Measurements from ENCODE around the gene SLC37A1.

The SLC37A1 gene

GRCh38 chr21:42530167-42530518, 16.5 kb downstream of the SLC37A1 start:
- DNase-seq = no peak

GRCh38 chr21:42531771-42532170, 18.1 kb downstream of the SLC37A1 start:
- DNase-seq = no peak

GRCh38 chr21:42532466-42533181, 19.0 kb downstream of the SLC37A1 start:
- no peak for DNase-seq

- no peak for DNase-seq
Observed at GRCh38 chr21:42533306-42533962, 19.8 kb downstream of the SLC37A1 start.

GRCh38 chr21:42533963-42534355, 20.3 kb downstream of the SLC37A1 start:
- no peak for DNase-seq

- peak in 1 of 2 experiments; percentile 66 for DNase-seq
Observed at GRCh38 chr21:42534421-42535378, 21.0 kb downstream of the SLC37A1 start.

GRCh38 chr21:42535602-42536171, 22.0 kb downstream of the SLC37A1 start:
- no peak for DNase-seq

- DNase-seq = no peak
Observed at GRCh38 chr21:42536601-42537000, 22.9 kb downstream of the SLC37A1 start.

- DNase-seq = peak in 1 of 2 experiments; percentile 34
Observed at GRCh38 chr21:42537106-42537742, 23.6 kb downstream of the SLC37A1 start.

- peak in 1 of 2 experiments; percentile 65 for DNase-seq
Observed at GRCh38 chr21:42538479-42539275, 25.0 kb downstream of the SLC37A1 start.

- no peak for DNase-seq
Observed at GRCh38 chr21:42539342-42539741, 25.7 kb downstream of the SLC37A1 start.

- DNase-seq = no peak
Observed at GRCh38 chr21:42539931-42540343, 26.3 kb downstream of the SLC37A1 start.

GRCh38 chr21:42540396-42540795, 26.7 kb downstream of the SLC37A1 start:
- DNase-seq = no peak

- DNase-seq = no peak
Observed at GRCh38 chr21:42541174-42541573, 27.5 kb downstream of the SLC37A1 start.

- DNase-seq = no peak
Observed at GRCh38 chr21:42541618-42542017, 28.0 kb downstream of the SLC37A1 start.

- DNase-seq = no peak
Observed at GRCh38 chr21:42542196-42542595, 28.5 kb downstream of the SLC37A1 start.

GRCh38 chr21:42542596-42542995, 28.9 kb downstream of the SLC37A1 start:
- no peak for DNase-seq

GRCh38 chr21:42543106-42543847, 29.6 kb downstream of the SLC37A1 start:
- no peak for DNase-seq

GRCh38 chr21:42544544-42544943, 30.9 kb downstream of the SLC37A1 start:
- DNase-seq = no peak

GRCh38 chr21:42545317-42545716, 31.7 kb downstream of the SLC37A1 start:
- no peak for DNase-seq

- DNase-seq = no peak
Observed at GRCh38 chr21:42545745-42546144, 32.1 kb downstream of the SLC37A1 start.
